ENCODE data around the gene PACSIN1. TPM values are rescaled to one million over a fixed set of nuclear protein-coding genes. Genes with fewer than 3 reads are reported as not detected.

Gene PACSIN1
- total and polyA plus RNA-seq, 10 of the 15 experiments (the other 5 are each of a cell fraction or from before 2014, with no cell fraction given), result 0.50 to 9.4 (median 2.8) TPM

DNA sequence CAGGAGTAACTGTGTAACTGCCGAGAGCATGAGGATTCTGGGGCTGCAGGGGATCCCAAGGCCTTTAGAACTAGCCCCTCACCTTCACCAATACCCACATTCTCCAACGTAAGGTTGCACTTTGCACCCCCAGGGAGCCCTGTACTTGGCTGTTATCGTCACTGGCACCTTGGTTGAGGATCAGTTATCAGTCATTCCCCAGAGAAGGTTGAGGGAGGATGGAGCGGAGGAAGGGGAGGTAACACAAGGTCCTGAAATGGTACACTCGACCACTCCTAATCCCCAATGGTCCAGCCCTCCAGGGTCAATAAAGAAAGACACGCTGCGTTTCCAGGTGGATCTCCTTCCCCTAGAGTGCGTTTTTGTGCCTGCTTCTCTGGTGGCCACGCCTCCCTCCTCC is 91.4 kb downstream of the PACSIN1 start (continued):
- TF ChIP-seq, protein P1, sequence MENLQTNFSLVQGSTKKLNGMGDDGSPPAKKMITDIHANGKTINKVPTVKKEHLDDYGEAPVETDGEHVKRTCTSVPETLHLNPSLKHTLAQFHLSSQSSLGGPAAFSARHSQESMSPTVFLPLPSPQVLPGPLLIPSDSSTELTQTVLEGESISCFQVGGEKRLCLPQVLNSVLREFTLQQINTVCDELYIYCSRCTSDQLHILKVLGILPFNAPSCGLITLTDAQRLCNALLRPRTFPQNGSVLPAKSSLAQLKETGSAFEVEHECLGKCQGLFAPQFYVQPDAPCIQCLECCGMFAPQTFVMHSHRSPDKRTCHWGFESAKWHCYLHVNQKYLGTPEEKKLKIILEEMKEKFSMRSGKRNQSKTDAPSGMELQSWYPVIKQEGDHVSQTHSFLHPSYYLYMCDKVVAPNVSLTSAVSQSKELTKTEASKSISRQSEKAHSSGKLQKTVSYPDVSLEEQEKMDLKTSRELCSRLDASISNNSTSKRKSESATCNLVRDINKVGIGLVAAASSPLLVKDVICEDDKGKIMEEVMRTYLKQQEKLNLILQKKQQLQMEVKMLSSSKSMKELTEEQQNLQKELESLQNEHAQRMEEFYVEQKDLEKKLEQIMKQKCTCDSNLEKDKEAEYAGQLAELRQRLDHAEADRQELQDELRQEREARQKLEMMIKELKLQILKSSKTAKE (IDR thresholded peaks at IDR 0.05; ENCODE audit: low read depth, poor library complexity, severe bottlenecking), result no peak
- TF ChIP-seq, protein P2, sequence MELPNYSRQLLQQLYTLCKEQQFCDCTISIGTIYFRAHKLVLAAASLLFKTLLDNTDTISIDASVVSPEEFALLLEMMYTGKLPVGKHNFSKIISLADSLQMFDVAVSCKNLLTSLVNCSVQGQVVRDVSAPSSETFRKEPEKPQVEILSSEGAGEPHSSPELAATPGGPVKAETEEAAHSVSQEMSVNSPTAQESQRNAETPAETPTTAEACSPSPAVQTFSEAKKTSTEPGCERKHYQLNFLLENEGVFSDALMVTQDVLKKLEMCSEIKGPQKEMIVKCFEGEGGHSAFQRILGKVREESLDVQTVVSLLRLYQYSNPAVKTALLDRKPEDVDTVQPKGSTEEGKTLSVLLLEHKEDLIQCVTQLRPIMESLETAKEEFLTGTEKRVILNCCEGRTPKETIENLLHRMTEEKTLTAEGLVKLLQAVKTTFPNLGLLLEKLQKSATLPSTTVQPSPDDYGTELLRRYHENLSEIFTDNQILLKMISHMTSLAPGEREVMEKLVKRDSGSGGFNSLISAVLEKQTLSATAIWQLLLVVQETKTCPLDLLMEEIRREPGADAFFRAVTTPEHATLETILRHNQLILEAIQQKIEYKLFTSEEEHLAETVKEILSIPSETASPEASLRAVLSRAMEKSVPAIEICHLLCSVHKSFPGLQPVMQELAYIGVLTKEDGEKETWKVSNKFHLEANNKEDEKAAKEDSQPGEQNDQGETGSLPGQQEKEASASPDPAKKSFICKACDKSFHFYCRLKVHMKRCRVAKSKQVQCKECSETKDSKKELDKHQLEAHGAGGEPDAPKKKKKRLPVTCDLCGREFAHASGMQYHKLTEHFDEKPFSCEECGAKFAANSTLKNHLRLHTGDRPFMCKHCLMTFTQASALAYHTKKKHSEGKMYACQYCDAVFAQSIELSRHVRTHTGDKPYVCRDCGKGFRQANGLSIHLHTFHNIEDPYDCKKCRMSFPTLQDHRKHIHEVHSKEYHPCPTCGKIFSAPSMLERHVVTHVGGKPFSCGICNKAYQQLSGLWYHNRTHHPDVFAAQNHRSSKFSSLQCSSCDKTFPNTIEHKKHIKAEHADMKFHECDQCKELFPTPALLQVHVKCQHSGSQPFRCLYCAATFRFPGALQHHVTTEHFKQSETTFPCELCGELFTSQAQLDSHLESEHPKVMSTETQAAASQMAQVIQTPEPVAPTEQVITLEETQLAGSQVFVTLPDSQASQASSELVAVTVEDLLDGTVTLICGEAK (IDR thresholded peaks at IDR 0.05; ENCODE audit: borderline replicate concordance), result no peak

DNA sequence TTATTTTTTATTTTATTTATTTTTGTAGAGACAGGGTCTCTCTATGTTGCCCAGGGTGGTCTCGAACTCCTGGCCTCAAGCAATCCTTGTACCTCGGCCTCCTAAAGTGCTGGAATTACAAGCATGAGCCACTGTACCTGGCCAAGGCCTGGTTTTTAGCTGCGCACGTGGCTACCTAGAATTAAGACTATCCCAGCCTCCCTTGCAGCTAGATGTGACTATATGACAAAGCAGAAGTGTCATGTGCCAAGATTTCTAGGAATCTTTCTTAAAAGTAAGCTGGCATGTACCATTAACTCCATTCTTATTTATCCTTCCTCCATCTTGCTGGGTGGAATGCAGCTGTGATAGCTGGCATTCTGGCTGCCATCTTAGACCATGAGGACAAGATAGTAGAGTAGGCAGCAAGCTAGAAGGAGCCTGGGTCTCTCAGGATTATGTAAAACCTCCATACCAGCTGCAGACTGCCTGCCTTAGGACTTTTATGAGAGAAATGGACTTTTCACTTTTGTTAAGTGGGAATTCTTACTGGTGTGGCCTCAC is 92.4 kb downstream of the PACSIN1 start:
- ATAC-seq (no peak), FAIRE-seq (no peak), DNase-seq (ENCODE audit: low read depth, low spot score) (no peak)
- Histone ChIP-seq H3K4me2 (ENCODE audit: control insufficient read depth, insufficient read depth) (no peak overlapping the region), H3K79me2 (ENCODE audit: control insufficient read depth, insufficient read depth, low read length) (no peaks in the 10 kb centered on the region), H2AFZ (ENCODE audit: control insufficient read depth, low read depth, low read length) (no peak overlapping the region), H3K27me3 (replicated peaks in 1 of 2; ENCODE audit: control insufficient read depth in 2 of 2, insufficient read depth in 2 of 2, low read length in 1 of 2) (no peaks in the 10 kb centered on the region; a peak in 1 of 4 replicates), H3K9me3 (replicated peaks; ENCODE audit: control insufficient read depth, insufficient read depth, low read length) (no peaks in the 10 kb centered on the region), H3K4me1 (ENCODE audit: control insufficient read depth, insufficient read depth, low read length) (no peaks in the 10 kb centered on the region), H3K4me3 (no peak overlapping the region), H3K36me3 (ENCODE audit: control insufficient read depth in 2 of 2, insufficient read depth in 2 of 2, low read length in 1 of 2) (no peaks in the 10 kb centered on the region), H3K27ac (ENCODE audit: control insufficient read depth, insufficient read depth) (no peak overlapping the region), H4K20me1 (ENCODE audit: control insufficient read depth, insufficient read depth) (no peaks in the 10 kb centered on the region), H3K9ac (ENCODE audit: control insufficient read depth, insufficient read depth, low read length) (no peak overlapping the region)
- TF ChIP-seq RCOR1 (conservative IDR thresholded peaks at IDR 0.05; ENCODE audit: low read depth, low read length), result no peak
- no peak for TF ChIP-seq EED (IDR thresholded peaks at IDR 0.05; ENCODE audit: low read depth)
- no peak for TF ChIP-seq IKZF2 (IDR thresholded peaks at IDR 0.05)
- TF ChIP-seq BRCA1 (IDR thresholded peaks at IDR 0.05; ENCODE audit: low read depth, low read length), result no peak
- no peak for TF ChIP-seq NRF1 (conservative IDR thresholded peaks at IDR 0.05; ENCODE audit: low read depth, low read length)
- TF ChIP-seq GATAD2B (conservative IDR thresholded peaks at IDR 0.05; ENCODE audit: low read depth), result no peak
- ChIA-PET CTCF (interaction anchor here (0.8 to 1.4 kb wide), 3 partner anchors 50 to 98 kb away, joined by 3 to 5 read pairs (median 5); no protein-coding TSS in a partner anchor), SMC1A (ENCODE audit: uncharacterized antibody, unreplicated experiment) (interaction anchor here (1.5 kb wide), 1 partner anchor 575 kb away, joined by 3 read pairs; no protein-coding TSS in a partner anchor), POLR2A (no interaction called here), RAD21 (ENCODE audit: unreplicated experiment) (no interaction called here)
- in situ Hi-C loops (cut with MboI) (no loop called here), intact Hi-C loops (cut with micrococcal nuclease; ENCODE audit: unreplicated experiment) (no loop called here)
- 28% methylated on average over 4 of the region's 4 CpGs for WGBS (ENCODE audit: insufficient coverage, insufficient replicate concordance, low lambda C conversion rate, missing lambda C conversion rate)
- BruUV-seq (replicated peaks), result no TSS peak

All from GM12878 (cell line).